ENCODE results near the gene UVRAG.

- no peak for TF ChIP-seq POLR2A (IDR thresholded peaks at IDR 0.05)
- no peak for TF ChIP-seq CTCF (IDR thresholded peaks at IDR 0.05 in 4 of 5, conservative IDR thresholded peaks at IDR 0.05 in 1 of 5)
Measured at GRCh38 chr11:76189682-76190081, 374.7 kb downstream of the UVRAG start.

Data from gastrocnemius medialis (tissue), 4 donors.